Trophoblast cell (in vitro differentiated cells and primary cell): Measurements from ENCODE around the gene NKTR.

Experiments used
- DNase-seq, 2 donors: peaks; one replicate each; pipeline ENCODE4 v3.0.0-alpha.2; 2016
- H2AFZ ChIP-seq: 2 replicates; pipeline ENCODE4 v1.6.1; 2013; ENCODE audit warnings: low read length, moderate library complexity, mild to moderate bottlenecking; ENCODE audit not compliant: insufficient read depth, poor library complexity
- H2AK5ac ChIP-seq: 2 replicates; pipeline ENCODE4 v1.6.1; 2013; ENCODE audit warnings: mild to moderate bottlenecking, low read length
- H2BK120ac ChIP-seq: 2 replicates; pipeline ENCODE4 v1.6.1; 2013; ENCODE audit warnings: low read length, mild to moderate bottlenecking, moderate library complexity; ENCODE audit not compliant: insufficient read depth, poor library complexity
- H2BK12ac ChIP-seq: 2 replicates; pipeline ENCODE4 v1.6.1; 2013; ENCODE audit warnings: mild to moderate bottlenecking, low read length, moderate library complexity
- H2BK5ac ChIP-seq: 2 replicates; pipeline ENCODE4 v1.6.1; 2013; ENCODE audit warnings: low read length, low read depth, moderate library complexity, mild to moderate bottlenecking; ENCODE audit not compliant: poor library complexity
- H3K14ac ChIP-seq: 2 replicates; pipeline ENCODE4 v1.6.1; 2013; ENCODE audit warnings: mild to moderate bottlenecking, low read length
- H3K18ac ChIP-seq: 2 replicates; pipeline ENCODE4 v1.6.1; 2013; ENCODE audit warnings: mild to moderate bottlenecking, low read length
- H3K23ac ChIP-seq: 2 replicates; pipeline ENCODE4 v1.6.1; 2013; ENCODE audit warnings: low read length
- H3K27ac ChIP-seq: 2 replicates; pipeline ENCODE4 v1.5.1; 2013; ENCODE audit warnings: low read depth, mild to moderate bottlenecking, inconsistent platforms, low read length, moderate library complexity
- H3K27me3 ChIP-seq: 2 replicates; pipeline ENCODE4 v1.6.1; 2013; ENCODE audit warnings: inconsistent platforms, mild to moderate bottlenecking, low read length, moderate library complexity; ENCODE audit not compliant: insufficient read depth
- H3K36me3 ChIP-seq, 2 experiments: 1 replicate in 1 of 2; 2 replicates in 1 of 2; pipeline ENCODE4 v1.6.1; 2013; ENCODE audit warnings: low read length in 2 of 2, mild to moderate bottlenecking in 2 of 2, moderate library complexity in 1 of 2; ENCODE audit not compliant: insufficient read depth in 2 of 2, control insufficient read depth in 1 of 2
- H3K4ac ChIP-seq: 2 replicates; pipeline ENCODE4 v1.6.1; 2013; ENCODE audit warnings: low read depth, mild to moderate bottlenecking, low read length, moderate library complexity
- H3K4me1 ChIP-seq, 2 experiments: 1 replicate in 1 of 2; 2 replicates in 1 of 2; pipeline ENCODE4 v1.6.1; 2013; ENCODE audit warnings: low read length in 2 of 2, mild to moderate bottlenecking in 2 of 2, moderate library complexity in 1 of 2; ENCODE audit not compliant: insufficient read depth in 2 of 2, control insufficient read depth in 1 of 2
- H3K4me2 ChIP-seq: 2 replicates; pipeline ENCODE4 v1.6.1; 2013; ENCODE audit warnings: inconsistent platforms, mild to moderate bottlenecking, low read length, moderate library complexity
- H3K4me3 ChIP-seq: 2 replicates; pipeline ENCODE4 v1.5.1; 2013; ENCODE audit warnings: mild to moderate bottlenecking, low read depth, low read length, inconsistent platforms
- H3K79me1 ChIP-seq: one replicate; pipeline ENCODE4 v1.6.1; 2013; ENCODE audit warnings: low read length
- H3K79me2 ChIP-seq: 2 replicates; pipeline ENCODE4 v1.6.1; 2013; ENCODE audit warnings: low read length, mild to moderate bottlenecking; ENCODE audit not compliant: control insufficient read depth, insufficient read depth, poor library complexity
- H3K9ac ChIP-seq: 2 replicates; pipeline ENCODE4 v1.6.1; 2013; ENCODE audit warnings: mild to moderate bottlenecking, low read length
- H3K9me3 ChIP-seq: 2 replicates; pipeline ENCODE4 v1.6.1; 2013; ENCODE audit warnings: low read depth, mild to moderate bottlenecking, control low read depth, inconsistent platforms, low read length; ENCODE audit not compliant: insufficient read depth
- H4K12ac ChIP-seq: 2 replicates; pipeline ENCODE4 v1.6.1; 2013; ENCODE audit warnings: low read depth, mild to moderate bottlenecking, low read length, moderate library complexity
- H4K8ac ChIP-seq: 2 replicates; pipeline ENCODE4 v1.6.1; 2013; ENCODE audit warnings: low read depth, mild to moderate bottlenecking, low read length, moderate library complexity
- H4K91ac ChIP-seq: one replicate; pipeline ENCODE4 v1.6.1; 2013; ENCODE audit warnings: low read depth, mild to moderate bottlenecking, low read length, moderate library complexity
- WGBS: extraction: QIAGEN DNeasy Blood & Tissue Kit; methylation state at CpG from one replicate; pipeline ENCODE4 v1.1.7; 2013; ENCODE audit warnings: missing lambda C conversion rate; ENCODE audit not compliant: insufficient read length, insufficient coverage; ENCODE audit errors: extremely low coverage; 5-methylcytosine and 5-hydroxymethylcytosine counted together

NKTR gene

DNA sequence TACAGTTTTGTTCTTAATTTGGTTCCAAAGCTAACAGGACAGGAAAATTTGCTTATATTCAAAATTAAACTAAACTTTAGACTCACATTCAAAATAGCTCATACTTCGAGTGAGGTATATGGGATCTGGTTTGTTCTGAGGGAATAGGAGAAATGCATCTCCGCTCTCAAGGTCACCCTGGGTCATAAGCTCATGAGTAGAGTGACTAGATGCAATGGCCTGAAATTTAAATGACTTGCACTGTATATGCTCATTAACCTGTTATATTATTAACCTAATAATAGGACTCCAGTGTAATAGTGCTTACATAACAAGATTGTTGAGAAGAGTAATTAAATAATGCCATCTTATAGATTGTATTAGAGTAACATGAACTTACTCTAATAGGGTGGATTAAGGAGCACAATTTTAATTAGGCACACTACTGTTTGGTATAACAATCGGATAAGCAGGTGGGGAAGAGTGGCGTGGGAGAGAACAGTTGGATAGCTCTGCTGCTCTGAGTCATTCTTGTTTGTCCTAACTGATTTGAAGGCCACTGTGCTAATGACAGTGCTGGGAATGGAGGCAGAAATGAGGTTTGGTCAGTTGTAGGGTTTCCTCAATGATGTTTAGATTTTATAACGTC, 5.2 kb downstream of the NKTR start:
- Histone ChIP-seq H2AK5ac (no peak overlapping the region), H3K4ac (peak overlapping the region; percentile 91), H3K27me3 (no peaks in the 10 kb centered on the region), H3K27ac (no peak overlapping the region), H2BK5ac (no peak overlapping the region), H2BK120ac (no peak overlapping the region), H3K9ac (no peak overlapping the region), H2BK12ac (no peak overlapping the region), H4K91ac (no peak overlapping the region), H3K36me3 (peaks cover 5 to 13% of the 10 kb centered on the region in 2 experiments), H4K8ac (no peak overlapping the region), H3K79me1 (peaks cover 4% of the 10 kb centered on the region), H3K14ac (no peak overlapping the region), H3K23ac (no peak overlapping the region), H3K79me2 (peaks cover 10% of the 10 kb centered on the region), H3K4me1 (peaks cover 2% of the 10 kb centered on the region in 2 experiments), H4K12ac (no peak overlapping the region), H3K9me3 (no peaks in the 10 kb centered on the region), H3K18ac (no peak overlapping the region), H3K4me2 (no peak overlapping the region), H2AFZ (no peak overlapping the region), H3K4me3 (no peak overlapping the region)
- WGBS, result no CpG with 5 or more reads among the region's 5 CpGs
- DNase-seq, result no peak

DNA sequence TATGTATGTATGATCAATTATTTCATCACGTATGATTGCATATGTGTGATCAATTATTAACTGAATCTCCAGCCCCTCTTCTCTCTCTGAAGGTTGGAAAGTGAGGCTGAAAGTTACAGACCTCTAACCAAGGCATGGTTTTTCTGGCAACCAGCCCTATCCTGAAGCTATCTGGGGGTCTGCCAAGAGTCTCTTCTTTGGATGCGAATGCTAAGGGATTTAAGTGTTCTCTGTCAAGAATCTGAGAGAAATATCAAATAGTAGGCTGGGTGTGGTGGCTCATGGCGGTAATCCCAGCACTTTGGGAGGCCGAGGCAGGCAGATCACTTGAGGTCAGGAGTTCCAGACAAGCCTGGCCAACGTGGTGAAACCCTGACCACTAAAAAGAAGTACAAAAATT, 8.1 kb downstream of the NKTR start:
- Histone ChIP-seq H2BK12ac (no peak overlapping the region), H3K18ac (no peak overlapping the region), H3K9me3 (no peaks in the 10 kb centered on the region), H3K79me1 (no peaks in the 10 kb centered on the region), H2AFZ (no peak overlapping the region), H2BK120ac (no peak overlapping the region), H3K36me3 (peaks cover 5 to 11% of the 10 kb centered on the region in 2 experiments), H3K4me3 (no peak overlapping the region), H3K4me1 (no peaks in the 10 kb centered on the region), H3K27me3 (no peaks in the 10 kb centered on the region), H2BK5ac (no peak overlapping the region), H3K14ac (no peak overlapping the region), H3K27ac (no peak overlapping the region), H4K12ac (no peak overlapping the region), H4K91ac (no peak overlapping the region), H3K4ac (peak overlapping the region; percentile 95), H2AK5ac (no peak overlapping the region), H4K8ac (no peak overlapping the region), H3K79me2 (peaks cover 4% of the 10 kb centered on the region), H3K23ac (no peak overlapping the region), H3K4me2 (no peak overlapping the region), H3K9ac (no peak overlapping the region)
- DNase-seq, result no peak
- WGBS, result no CpG with 5 or more reads among the region's 5 CpGs

DNA sequence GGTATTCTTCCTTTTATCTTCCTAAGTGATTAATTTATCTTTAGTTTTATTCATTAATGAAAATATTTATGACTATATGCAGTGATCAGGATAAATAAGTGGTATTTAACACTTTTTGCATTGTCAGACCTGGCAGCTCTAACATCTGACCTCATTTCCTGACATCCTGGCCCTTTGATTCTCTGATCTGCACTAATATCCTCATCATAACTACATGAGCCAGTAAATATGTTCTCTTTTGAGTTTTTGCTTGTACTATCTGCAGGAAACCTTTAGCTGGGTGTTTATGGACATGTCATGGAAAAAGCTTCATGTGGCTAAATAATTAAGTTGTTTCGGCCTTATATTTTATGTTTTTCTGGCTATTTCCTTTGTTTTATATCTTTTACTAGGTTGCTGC, 10.5 kb downstream of the NKTR start:
- Histone ChIP-seq H4K12ac (no peak overlapping the region), H3K9me3 (no peaks in the 10 kb centered on the region), H3K4me2 (no peak overlapping the region), H3K4me1 (no peaks in the 10 kb centered on the region), H4K8ac (no peak overlapping the region), H3K14ac (no peak overlapping the region), H3K23ac (no peak overlapping the region), H3K36me3 (peaks cover 5 to 9% of the 10 kb centered on the region in 2 experiments), H2BK120ac (no peak overlapping the region), H3K18ac (no peak overlapping the region), H3K27me3 (no peaks in the 10 kb centered on the region), H3K4me3 (no peak overlapping the region), H2AK5ac (no peak overlapping the region), H4K91ac (no peak overlapping the region), H3K27ac (no peak overlapping the region), H3K9ac (no peak overlapping the region), H2AFZ (no peak overlapping the region), H3K4ac (no peak overlapping the region), H3K79me2 (peaks cover 2% of the 10 kb centered on the region), H3K79me1 (no peaks in the 10 kb centered on the region), H2BK5ac (no peak overlapping the region), H2BK12ac (no peak overlapping the region)
- DNase-seq, result no peak
- WGBS, result no CpG with 5 or more reads among the region's 1 CpG

DNA sequence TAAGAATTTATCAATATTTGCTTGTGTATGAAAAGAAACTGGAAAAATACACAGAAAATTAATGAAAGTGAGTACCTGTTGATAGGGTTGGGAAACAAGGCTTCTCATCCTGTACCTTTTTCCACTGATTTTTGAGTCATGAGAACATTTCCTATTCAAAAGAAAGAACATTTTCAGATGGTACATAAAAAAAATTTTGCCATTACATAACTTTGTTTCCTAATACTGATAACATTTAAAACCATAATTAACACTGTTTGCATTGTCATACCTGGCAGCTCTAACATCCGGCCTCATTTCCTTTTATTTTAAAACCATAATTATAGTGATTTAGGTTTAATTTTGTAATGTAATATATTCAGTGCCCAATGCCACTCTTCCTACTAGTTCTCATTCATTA, 11.7 kb downstream of the NKTR start:
- H3K79me2 ChIP-seq, result peaks cover 2% of the 10 kb centered on the region
- H3K79me1 ChIP-seq, result no peaks in the 10 kb centered on the region
- no peak overlapping the region for H3K18ac ChIP-seq
- H2AK5ac ChIP-seq, result no peak overlapping the region
- no peak overlapping the region for H3K4me3 ChIP-seq
- no peaks in the 10 kb centered on the region for H3K27me3 ChIP-seq
- no peak overlapping the region for H3K9ac ChIP-seq
- H3K9me3 ChIP-seq, result no peaks in the 10 kb centered on the region
- no peak overlapping the region for H3K27ac ChIP-seq
- no peak overlapping the region for H2BK12ac ChIP-seq
- H3K4me1 ChIP-seq, result no peaks in the 10 kb centered on the region
- H3K4ac ChIP-seq, result no peak overlapping the region
- no peak for DNase-seq
- H4K8ac ChIP-seq, result no peak overlapping the region
- H4K12ac ChIP-seq, result no peak overlapping the region
- H3K36me3 ChIP-seq, result peaks cover 5 to 9% of the 10 kb centered on the region in 2 experiments
- whole genome bisulfite sequencing, result no CpG with 5 or more reads among the region's 1 CpG
- no peak overlapping the region for H4K91ac ChIP-seq
- H3K23ac ChIP-seq, result no peak overlapping the region
- H3K4me2 ChIP-seq, result no peak overlapping the region
- H2BK120ac ChIP-seq, result no peak overlapping the region
- H3K14ac ChIP-seq, result no peak overlapping the region
- no peak overlapping the region for H2BK5ac ChIP-seq
- no peak overlapping the region for H2AFZ ChIP-seq
